Cardiac fibroblast (primary cell): Measurements from ENCODE around the gene TMEM19.

Experiments used
- DNase-seq, 2 donors: peaks; one replicate each; pipeline versions ENCODE4 v3.0.0 to v3.0.0-alpha.2; 2010; ENCODE audit warnings: low read depth in 2 of 2
- H3K4me3 ChIP-seq, 2 donors: replicated peaks in 1 of 2; 1 replicate in 1 of 2; 2 replicates in 1 of 2; pipeline ENCODE4 v1.5.1; 2011; ENCODE audit warnings: low read depth in 2 of 2, low read length in 2 of 2, mild to moderate bottlenecking in 2 of 2, moderate library complexity in 1 of 2
- CTCF ChIP-seq: IDR thresholded peaks from one replicate; pipeline ENCODE4 v1.5.1; 2011; ENCODE audit warnings: low read depth, mild to moderate bottlenecking, low read length, inconsistent platforms

TMEM19 gene

GRCh38 chr12:71663561-71664410 is 22.1 kb upstream of the TMEM19 start, which contains the start of the genes THAP2 and ZFC3H1:
TSS of gene THAP2 (plus strand) at chr12:71664301. CDS start at chr12:71664510, 209 bp downstream.
TSS of gene ZFC3H1 (minus strand) at chr12:71663848. CDS start at chr12:71663610, 238 bp downstream.
- TF ChIP-seq CTCF = peak; percentile 15

GRCh38 chr12:71664411-71665089 is 21.3 kb upstream of the TMEM19 start:
- no peak for TF ChIP-seq CTCF

More at GRCh38 chr12:71663561-71664410, 22.1 kb upstream of the TMEM19 start, which contains the start of the genes THAP2 and ZFC3H1:
- peak; percentile 99 to 100 for DNase-seq
- H3K4me3 ChIP-seq = peak within 1 kb of the TSS; percentile 86 to 95

GRCh38 chr12:71665090-71665463 is 20.8 kb upstream of the TMEM19 start:
- no peak for DNase-seq
- TF ChIP-seq CTCF = no peak
- peak overlapping the region; percentile 86 to 95 for H3K4me3 ChIP-seq

More at GRCh38 chr12:71664411-71665089, 21.3 kb upstream of the TMEM19 start:
- H3K4me3 ChIP-seq = peak overlapping the region; percentile 86 to 95
- DNase-seq = no peak

GRCh38 chr12:71666259-71666658 is 19.6 kb upstream of the TMEM19 start:
- no peak overlapping the region for H3K4me3 ChIP-seq
- TF ChIP-seq CTCF = no peak
- no peak for DNase-seq

- no peak for DNase-seq
- TF ChIP-seq CTCF = no peak
- no peak overlapping the region for H3K4me3 ChIP-seq
These were observed 14.6 kb upstream of the TMEM19 start for GRCh38 chr12:71671311-71671710.

GRCh38 chr12:71671816-71672215 is 14.1 kb upstream of the TMEM19 start:
- DNase-seq = no peak
- no peak for TF ChIP-seq CTCF

More at GRCh38 chr12:71671816-71672215, 14.1 kb upstream of the TMEM19 start:
- no peak overlapping the region for H3K4me3 ChIP-seq
